Measurements from ENCODE around the gene DLEU7. TPM values are rescaled to one million over a fixed set of nuclear protein-coding genes. Genes with fewer than 3 reads are reported as not detected.

DLEU7 gene
- total RNA-seq, 1 donor from 2014 or later = not detected

- no peak for DNase-seq (ENCODE audit: low read depth, low spot score)
These were observed 788 bp upstream of the DLEU7 start for GRCh38 chr13:50844084-50844875.

- DNase-seq (ENCODE audit: low read depth, low spot score) = no peak
These were observed 569 bp downstream of the DLEU7 start for GRCh38 chr13:50842990-50843256.

GRCh38 chr13:50842251-50842989, 1.1 kb downstream of the DLEU7 start:
- DNase-seq (ENCODE audit: low read depth, low spot score) = no peak

- DNase-seq (ENCODE audit: low read depth, low spot score) = no peak
These were observed 1.7 kb downstream of the DLEU7 start for GRCh38 chr13:50841786-50842185.

- no peak for DNase-seq (ENCODE audit: low read depth, low spot score)
These were observed 3.2 kb downstream of the DLEU7 start for GRCh38 chr13:50840284-50840683.

GRCh38 chr13:50839828-50840227, 3.7 kb downstream of the DLEU7 start:
- no peak for DNase-seq (ENCODE audit: low read depth, low spot score)

GRCh38 chr13:50838701-50839100, 4.8 kb downstream of the DLEU7 start:
- no peak for DNase-seq (ENCODE audit: low read depth, low spot score)

- no peak for DNase-seq (ENCODE audit: low read depth, low spot score)
These were observed 5.5 kb downstream of the DLEU7 start for GRCh38 chr13:50838031-50838430.

GRCh38 chr13:50831512-50831911, 12.0 kb downstream of the DLEU7 start:
- DNase-seq (ENCODE audit: low read depth, low spot score) = no peak

- DNase-seq (ENCODE audit: low read depth, low spot score) = no peak
These were observed 13.6 kb downstream of the DLEU7 start for GRCh38 chr13:50829896-50830295.

GRCh38 chr13:50829226-50829625, 14.3 kb downstream of the DLEU7 start:
- DNase-seq (ENCODE audit: low read depth, low spot score) = no peak

GRCh38 chr13:50826035-50826434, 17.5 kb downstream of the DLEU7 start:
- DNase-seq (ENCODE audit: low read depth, low spot score) = no peak

- no peak for DNase-seq (ENCODE audit: low read depth, low spot score)
These were observed 31.2 kb downstream of the DLEU7 start for GRCh38 chr13:50812242-50812641.

- no peak for DNase-seq (ENCODE audit: low read depth, low spot score)
These were observed 32.5 kb downstream of the DLEU7 start for GRCh38 chr13:50810998-50811397.

GRCh38 chr13:50810468-50810867, 33.0 kb downstream of the DLEU7 start:
- no peak for DNase-seq (ENCODE audit: low read depth, low spot score)

GRCh38 chr13:50809133-50810090, 34.1 kb downstream of the DLEU7 start:
- no peak for DNase-seq (ENCODE audit: low read depth, low spot score)

GRCh38 chr13:50805805-50806204, 37.7 kb downstream of the DLEU7 start:
- no peak for DNase-seq (ENCODE audit: low read depth, low spot score)

GRCh38 chr13:50801087-50801931, 42.2 kb downstream of the DLEU7 start:
- DNase-seq (ENCODE audit: low read depth, low spot score) = peak; percentile 22

GRCh38 chr13:50800091-50800739, 43.3 kb downstream of the DLEU7 start:
- DNase-seq (ENCODE audit: low read depth, low spot score) = no peak

GRCh38 chr13:50798923-50799322, 44.6 kb downstream of the DLEU7 start:
- DNase-seq (ENCODE audit: low read depth, low spot score) = no peak

Data from pulmonary artery endothelial cell (primary cell).